OCI-LY7 (cell line): ENCODE measurements around the gene ZNF831.

ENCODE experiments used
- EZH2phosphoT487 ChIP-seq: fragments of 200-600 bp; sonication (generic); IDR thresholded peaks from 2 replicates; pipeline ENCODE4 v1.6.1; 2018; ENCODE audit warnings: low read depth, borderline replicate concordance, mild to moderate bottlenecking, mixed run types, antibody characterized with exemption, low read length, moderate library complexity, mixed read lengths
- TF ChIP-seq, protein P1 (sequence below): fragments of 200-600 bp; sonication (generic); conservative IDR thresholded peaks from 2 replicates; pipeline ENCODE4 v1.5.1; 2014; ENCODE audit warnings: mild to moderate bottlenecking, antibody characterized with exemption, low read length, moderate library complexity, mixed read lengths

DNA sequence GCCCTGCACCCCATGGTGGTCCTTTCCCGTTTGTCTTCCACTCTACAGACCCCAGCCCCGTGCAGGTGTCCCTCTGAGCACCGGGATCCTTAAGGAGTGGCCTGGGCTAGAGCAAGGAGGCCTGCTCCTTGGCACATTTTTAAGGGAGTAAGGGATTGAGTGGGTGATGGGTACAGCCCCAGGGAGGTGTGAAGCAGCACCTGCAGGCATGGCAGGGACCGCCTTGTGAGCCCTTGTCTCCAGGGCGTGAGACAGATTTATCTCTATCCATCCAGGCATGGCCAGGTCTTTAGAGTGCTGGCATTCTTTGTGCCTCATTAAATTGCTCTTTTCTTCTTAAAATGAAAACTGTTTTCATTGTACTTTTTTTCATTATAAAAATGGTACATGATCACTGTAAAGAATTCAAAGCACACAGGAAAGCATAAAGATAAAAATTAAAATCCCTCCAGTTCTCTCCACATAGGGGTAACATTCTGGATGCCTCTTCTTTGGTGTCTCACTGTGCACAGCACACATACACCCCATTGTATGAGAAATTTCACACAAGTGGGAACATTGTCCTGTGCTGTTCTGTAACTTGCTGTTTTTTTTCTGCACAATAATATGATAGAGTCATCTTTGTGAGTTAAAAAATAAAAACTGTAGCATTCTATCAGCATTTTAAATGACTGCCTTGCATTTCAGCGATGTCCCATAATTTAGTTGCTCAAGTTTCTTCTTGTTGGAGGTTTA, 31.9 kb upstream of the ZNF831 start:
- TF ChIP-seq, protein P1, sequence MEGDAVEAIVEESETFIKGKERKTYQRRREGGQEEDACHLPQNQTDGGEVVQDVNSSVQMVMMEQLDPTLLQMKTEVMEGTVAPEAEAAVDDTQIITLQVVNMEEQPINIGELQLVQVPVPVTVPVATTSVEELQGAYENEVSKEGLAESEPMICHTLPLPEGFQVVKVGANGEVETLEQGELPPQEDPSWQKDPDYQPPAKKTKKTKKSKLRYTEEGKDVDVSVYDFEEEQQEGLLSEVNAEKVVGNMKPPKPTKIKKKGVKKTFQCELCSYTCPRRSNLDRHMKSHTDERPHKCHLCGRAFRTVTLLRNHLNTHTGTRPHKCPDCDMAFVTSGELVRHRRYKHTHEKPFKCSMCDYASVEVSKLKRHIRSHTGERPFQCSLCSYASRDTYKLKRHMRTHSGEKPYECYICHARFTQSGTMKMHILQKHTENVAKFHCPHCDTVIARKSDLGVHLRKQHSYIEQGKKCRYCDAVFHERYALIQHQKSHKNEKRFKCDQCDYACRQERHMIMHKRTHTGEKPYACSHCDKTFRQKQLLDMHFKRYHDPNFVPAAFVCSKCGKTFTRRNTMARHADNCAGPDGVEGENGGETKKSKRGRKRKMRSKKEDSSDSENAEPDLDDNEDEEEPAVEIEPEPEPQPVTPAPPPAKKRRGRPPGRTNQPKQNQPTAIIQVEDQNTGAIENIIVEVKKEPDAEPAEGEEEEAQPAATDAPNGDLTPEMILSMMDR: no peak
- no peak for TF ChIP-seq EZH2phosphoT487
